PC-9 (cell line): Measurements from ENCODE around the gene TRAF2. TPM values are rescaled to one million over a fixed set of nuclear protein-coding genes. Genes with fewer than 3 reads are reported as not detected.

Experiments used
- BruUV-seq: library from RNA; stranded (reverse); fragments of 400-500 nt; replicated peaks from 2 replicates; lab custom pipeline; 2021; lab: Mats Ljungman, UMichigan
- CTCF ChIA-PET: fragments of 300-600 bp; sonication (Branson Sonifier 250); formaldehyde crosslinking; loops from one replicate; lab custom pipeline; 2022; ENCODE audit warnings: antibody characterized with exemption; lab: Charles Lee
- POLR2A ChIA-PET: fragments of 300-600 bp; sonication (Branson Sonifier 250); formaldehyde crosslinking; loops from one replicate; lab custom pipeline; 2022; ENCODE audit warnings: antibody characterized with exemption; ENCODE audit not compliant: unreplicated experiment; lab: Charles Lee
- DNase-seq, 2 experiments: peaks; one replicate each; pipeline versions ENCODE4 v3.0.0 to v3.0.0-alpha.2; 2015 to 2022; ENCODE audit warnings: mixed read lengths in 1 of 2
- H2AFZ ChIP-seq: fragments of 200-600 bp; sonication (generic); 2 replicates; pipeline ENCODE4 v1.8.1; 2017; ENCODE audit warnings: antibody characterized with exemption
- H3F3A ChIP-seq: fragments of 200-600 bp; sonication (generic); 2 replicates; pipeline ENCODE4 v1.8.1; 2017; ENCODE audit warnings: antibody characterized with exemption, mild to moderate bottlenecking, low read depth; ENCODE audit not compliant: insufficient read depth
- H3K27ac ChIP-seq: fragments of 200-600 bp; sonication (generic); 2 replicates; pipeline ENCODE4 v1.6.1; 2016; ENCODE audit warnings: mixed run types
- H3K27me3 ChIP-seq: fragments of 200-600 bp; sonication (generic); 2 replicates; pipeline ENCODE4 v1.6.1; 2016; ENCODE audit warnings: low read depth, mixed run types; ENCODE audit not compliant: insufficient read depth
- H3K36me3 ChIP-seq: fragments of 200-600 bp; sonication (generic); 2 replicates; pipeline ENCODE4 v1.6.1; 2016; ENCODE audit warnings: low read depth, mixed run types
- H3K4me1 ChIP-seq: fragments of 200-600 bp; sonication (generic); replicated peaks from 2 replicates; pipeline ENCODE4 v1.6.1; 2016; ENCODE audit warnings: mixed run types; ENCODE audit not compliant: insufficient read depth
- H3K4me2 ChIP-seq: fragments of 200-600 bp; sonication (generic); 2 replicates; pipeline ENCODE4 v1.6.1; 2017; ENCODE audit warnings: mixed run types
- H3K4me3 ChIP-seq: fragments of 200-600 bp; sonication (generic); 2 replicates; pipeline ENCODE4 v1.6.1; 2016; ENCODE audit warnings: mixed run types
- H3K79me2 ChIP-seq: fragments of 200-600 bp; sonication (generic); 2 replicates; pipeline ENCODE4 v1.6.1; 2017; ENCODE audit warnings: low read depth, mixed run types
- H3K9me2 ChIP-seq: fragments of 200-600 bp; sonication (generic); 2 replicates; pipeline ENCODE4 v1.8.1; 2017; ENCODE audit warnings: mild to moderate bottlenecking; ENCODE audit not compliant: insufficient read depth
- H3K9me3 ChIP-seq: fragments of 200-600 bp; sonication (generic); 2 replicates; pipeline ENCODE4 v1.8.1; 2016; ENCODE audit warnings: low read depth; ENCODE audit not compliant: insufficient read depth
- H4K20me1 ChIP-seq: fragments of 200-600 bp; sonication (generic); 2 replicates; pipeline ENCODE4 v1.8.1; 2017; ENCODE audit not compliant: insufficient read depth
- CTCF ChIP-seq: fragments of 200-600 bp; sonication (generic); conservative IDR thresholded peaks from 2 replicates; pipeline ENCODE4 v1.6.1; 2017; ENCODE audit warnings: mixed run types, antibody characterized with exemption, mild to moderate bottlenecking, moderate library complexity
- EZH2 ChIP-seq: fragments of 200-600 bp; sonication (generic); IDR thresholded peaks from 2 replicates; pipeline ENCODE4 v1.8.0; 2017; ENCODE audit warnings: antibody characterized with exemption, low read depth
- intact Hi-C: fragments of 100-400 bp; cut with micrococcal nuclease; formaldehyde crosslinking; loops from one replicate; pipeline ENCODE4 v1.10.0; 2022; ENCODE audit not compliant: unreplicated experiment
- total RNA-seq: library from RNA; stranded (reverse); gene quantifications from 2 replicates; pipeline ENCODE4 v1.2.3, GENCODE V29; 2021

The TRAF2 gene
- total RNA-seq, 1 experiment from 2014 or later: 42.7 TPM

DNA sequence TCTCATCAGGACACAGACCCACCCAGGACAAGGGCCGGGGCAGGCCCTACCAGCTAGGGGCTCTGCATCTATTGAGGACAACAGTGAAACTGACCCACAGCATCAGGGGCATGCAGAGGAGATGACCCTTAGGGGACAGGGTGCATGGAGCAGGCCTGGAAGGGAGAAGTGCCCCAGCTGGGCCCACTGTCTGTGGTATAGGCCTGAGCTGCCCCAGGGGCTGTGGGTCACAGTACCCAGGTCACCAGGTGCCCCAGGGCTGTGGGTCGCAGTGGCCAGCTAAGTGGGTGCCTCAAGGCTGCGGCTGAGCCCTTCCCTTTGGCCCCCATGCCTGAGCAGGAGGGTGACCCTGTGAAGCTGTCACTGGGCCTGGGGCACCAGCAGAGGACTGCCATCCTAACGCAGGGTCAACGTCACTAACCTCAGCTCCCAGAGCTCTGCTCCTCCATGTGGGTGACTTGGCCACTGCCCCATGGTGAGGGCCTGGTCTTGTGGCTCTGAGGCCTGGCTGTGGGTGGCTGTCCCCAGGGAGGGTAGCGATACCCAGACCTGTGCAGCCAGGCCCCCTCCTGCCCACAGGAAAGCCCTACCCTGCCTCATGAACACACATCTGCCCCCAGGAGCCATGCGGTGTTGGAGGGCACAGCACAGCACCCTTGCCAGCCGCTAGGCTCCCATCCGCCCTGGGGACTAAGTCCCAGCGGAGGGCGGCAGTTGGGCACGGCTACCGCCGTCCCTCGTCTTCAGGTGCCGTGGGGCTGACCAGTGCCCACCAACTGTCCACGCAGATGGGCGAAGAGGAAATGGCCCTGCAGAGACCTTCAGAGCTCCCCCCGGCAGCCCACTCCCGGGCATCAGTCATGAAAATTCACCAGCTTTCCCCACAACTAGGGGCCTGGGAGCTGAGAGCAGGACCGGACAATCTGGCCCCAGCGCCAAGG lies 25.1 kb upstream of the TRAF2 start:
- H3K9me3 ChIP-seq: no peaks in the 10 kb centered on the region
- TF ChIP-seq CTCF (no peak), EZH2 (no peak)
- no TSS peak for BruUV-seq
- peaks cover 11% of the 10 kb centered on the region for H3K4me1 ChIP-seq
- no peak overlapping the region for H3K4me3 ChIP-seq
- peak in 1 of 2 experiments; percentile 31 for DNase-seq
- ChIA-PET POLR2A (interaction anchor here (0.5 kb wide), 1 partner anchor 117 kb away, joined by 7 read pairs; no protein-coding TSS in a partner anchor), CTCF (no interaction called here)
- H4K20me1 ChIP-seq: peaks cover 29% of the 10 kb centered on the region
- no peak overlapping the region for H3K27ac ChIP-seq
- H3K4me2 ChIP-seq: no peak overlapping the region
- H3K9me2 ChIP-seq: no peaks in the 10 kb centered on the region
- peaks cover 13% of the 10 kb centered on the region; the same call in 1 of the 2 replicates for H3F3A ChIP-seq
- H3K27me3 ChIP-seq: no peaks in the 10 kb centered on the region
- peaks cover 26% of the 10 kb centered on the region for H3K79me2 ChIP-seq
- 0 out of 2 replicates have a peak, but pooled peaks cover 8% of the 10 kb centered on the region for H3K36me3 ChIP-seq
- H2AFZ ChIP-seq: no peak overlapping the region
- intact Hi-C loops: no loop called here

- peaks cover 26% of the 10 kb centered on the region for H4K20me1 ChIP-seq
- no peak overlapping the region for H3K27ac ChIP-seq
- H3K79me2 ChIP-seq: peaks cover 30% of the 10 kb centered on the region
- intact Hi-C loops: no loop called here
- peak in 1 of 2 experiments; percentile 28 for DNase-seq
- ChIA-PET CTCF (no interaction called here), POLR2A (no interaction called here)
- BruUV-seq: no TSS peak
- no peak for TF ChIP-seq EZH2
- no peak for TF ChIP-seq CTCF
- H2AFZ ChIP-seq: no peak overlapping the region
- no peak overlapping the region for H3K4me3 ChIP-seq
- no peaks in the 10 kb centered on the region for H3K9me2 ChIP-seq
- H3K4me1 ChIP-seq: peaks cover 12% of the 10 kb centered on the region
- no peaks in the 10 kb centered on the region for H3K27me3 ChIP-seq
- no peak overlapping the region for H3K4me2 ChIP-seq
- H3K36me3 ChIP-seq: 0 out of 2 replicates have a peak, but pooled peaks cover 8% of the 10 kb centered on the region
- no peaks in the 10 kb centered on the region for H3K9me3 ChIP-seq
- peaks cover 13% of the 10 kb centered on the region; the same call in 1 of the 2 replicates for H3F3A ChIP-seq
Measured at GRCh38 chr9:136861874-136862457, 24.4 kb upstream of the TRAF2 start.

GRCh38 chr9:136862849-136863622 lies 23.3 kb upstream of the TRAF2 start:
- POLR2A ChIA-PET: interaction anchor here (0.6 kb wide), 1 partner anchor 115 kb away, joined by 15 read pairs; no protein-coding TSS in a partner anchor
- peak in 1 of 2 experiments; percentile 20 for DNase-seq
- Histone ChIP-seq H3K9me3 (no peaks in the 10 kb centered on the region), H3K36me3 (0 out of 2 replicates have a peak, but pooled peaks cover 8% of the 10 kb centered on the region), H3K4me1 (peaks cover 16% of the 10 kb centered on the region), H2AFZ (no peak overlapping the region), H3K4me2 (no peak overlapping the region), H3K79me2 (peaks cover 41% of the 10 kb centered on the region), H3K27me3 (no peaks in the 10 kb centered on the region), H3K9me2 (no peaks in the 10 kb centered on the region), H3K4me3 (no peak overlapping the region), H4K20me1 (peaks cover 18% of the 10 kb centered on the region), H3F3A (peaks cover 13% of the 10 kb centered on the region; the same call in 1 of the 2 replicates), H3K27ac (no peak overlapping the region)
- intact Hi-C loops: no loop called here
- CTCF ChIA-PET: no interaction called here
- TF ChIP-seq EZH2 (no peak), CTCF (no peak)
- no TSS peak for BruUV-seq
